ENCODE data around the gene CHST15.

Gene CHST15

DNA sequence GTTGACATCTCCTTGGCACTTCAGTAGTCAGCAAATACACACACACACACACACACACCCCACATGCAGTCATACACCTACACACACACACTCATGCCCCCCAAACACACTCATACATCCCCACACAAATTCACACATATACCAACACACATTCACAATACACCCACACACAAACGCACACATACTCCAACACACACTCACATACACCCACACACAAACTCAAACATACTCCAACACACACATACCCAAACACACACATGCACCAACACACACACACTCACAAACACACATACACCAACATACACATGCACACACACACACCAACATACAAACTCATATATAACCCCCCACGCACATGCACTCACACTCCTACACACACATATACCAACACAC is 31.4 kb upstream of the CHST15 start:
- no peak for FAIRE-seq
- DNase-seq (ENCODE audit: insufficient read length, low spot score) = no peak
- TF ChIP-seq SPI1 (IDR thresholded peaks at IDR 0.05; ENCODE audit: low read depth, low read length) = no peak
- TF ChIP-seq POLR2AphosphoS5 (IDR thresholded peaks at IDR 0.05; ENCODE audit: low read depth, low read length) = no peak
- TF ChIP-seq POLR2A (IDR thresholded peaks at IDR 0.05; ENCODE audit: low read depth, low read length) = no peak
- no peak for TF ChIP-seq TAF1 (IDR thresholded peaks at IDR 0.05; ENCODE audit: low read depth, low read length)
- no peak for TF ChIP-seq POU2F2 (IDR thresholded peaks at IDR 0.05; ENCODE audit: low read depth, low read length)
- TF ChIP-seq PAX5 (IDR thresholded peaks at IDR 0.05; ENCODE audit: insufficient read depth, low read length, severe bottlenecking) = no peak

DNA sequence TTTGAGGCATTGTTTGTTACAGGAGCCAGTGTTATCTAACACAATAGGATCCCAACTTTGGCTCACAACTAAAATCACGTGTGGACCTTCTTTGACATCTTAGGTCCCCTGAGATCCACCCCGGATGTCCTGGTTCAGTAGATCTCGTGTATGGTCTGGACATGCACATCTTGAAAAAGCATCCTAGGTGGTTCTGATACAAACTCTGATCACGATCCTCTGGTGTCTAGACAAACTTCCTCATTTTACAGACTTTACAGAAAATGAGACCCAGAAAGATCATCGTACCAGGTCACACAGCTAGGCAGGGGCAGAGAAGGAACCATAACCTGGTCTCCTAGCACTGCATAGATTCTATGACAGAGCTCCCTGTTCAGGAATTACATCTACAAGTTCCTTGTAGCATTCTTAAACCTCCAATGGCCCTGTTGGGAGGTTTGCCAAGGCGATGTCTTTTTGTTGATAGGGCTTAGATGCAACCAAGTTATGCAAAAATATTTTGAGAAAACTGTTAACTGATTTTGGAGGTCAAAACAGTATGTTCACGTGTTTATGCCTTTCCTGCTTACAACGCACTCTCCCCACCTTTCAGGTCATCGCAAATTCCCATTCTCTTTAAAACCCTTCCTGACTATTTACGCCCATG is 30.8 kb upstream of the CHST15 start:
- TF ChIP-seq PAX5 (IDR thresholded peaks at IDR 0.05; ENCODE audit: insufficient read depth, low read length, severe bottlenecking) = no peak
- no peak for TF ChIP-seq POLR2AphosphoS5 (IDR thresholded peaks at IDR 0.05; ENCODE audit: low read depth, low read length)
- no peak for TF ChIP-seq POLR2A (IDR thresholded peaks at IDR 0.05; ENCODE audit: low read depth, low read length)
- DNase-seq (ENCODE audit: insufficient read length, low spot score) (no peak), FAIRE-seq (no peak)

DNA sequence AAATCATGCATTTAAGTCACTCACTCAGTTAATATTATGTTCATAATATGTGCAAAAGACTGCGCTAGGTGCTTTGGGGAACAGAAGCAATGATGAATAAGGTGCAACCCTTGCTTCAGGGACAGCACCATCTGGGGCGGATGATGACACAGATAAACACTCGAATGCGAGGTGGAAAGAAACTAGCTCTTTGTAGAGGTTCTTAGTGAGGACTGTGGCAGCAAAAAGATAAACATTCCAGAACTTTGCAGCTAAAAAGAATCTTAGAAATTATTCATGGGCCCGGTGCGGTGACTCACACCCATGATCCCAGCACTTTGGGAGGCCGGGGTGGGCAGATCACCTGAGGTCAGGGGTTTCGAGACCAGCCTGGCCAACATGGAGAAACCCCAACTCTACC is 29.8 kb upstream of the CHST15 start:
- DNase-seq (ENCODE audit: insufficient read length, low spot score) (no peak), FAIRE-seq (no peak)
- TF ChIP-seq POLR2AphosphoS5 (IDR thresholded peaks at IDR 0.05; ENCODE audit: low read depth, low read length) (no peak), POLR2A (IDR thresholded peaks at IDR 0.05; ENCODE audit: low read depth, low read length) (no peak), TAF1 (IDR thresholded peaks at IDR 0.05; ENCODE audit: low read depth, low read length) (no peak), POU2F2 (IDR thresholded peaks at IDR 0.05; ENCODE audit: low read depth, low read length) (no peak), PAX5 (IDR thresholded peaks at IDR 0.05; ENCODE audit: insufficient read depth, low read length, severe bottlenecking) (no peak), SPI1 (IDR thresholded peaks at IDR 0.05; ENCODE audit: low read depth, low read length) (no peak)

DNA sequence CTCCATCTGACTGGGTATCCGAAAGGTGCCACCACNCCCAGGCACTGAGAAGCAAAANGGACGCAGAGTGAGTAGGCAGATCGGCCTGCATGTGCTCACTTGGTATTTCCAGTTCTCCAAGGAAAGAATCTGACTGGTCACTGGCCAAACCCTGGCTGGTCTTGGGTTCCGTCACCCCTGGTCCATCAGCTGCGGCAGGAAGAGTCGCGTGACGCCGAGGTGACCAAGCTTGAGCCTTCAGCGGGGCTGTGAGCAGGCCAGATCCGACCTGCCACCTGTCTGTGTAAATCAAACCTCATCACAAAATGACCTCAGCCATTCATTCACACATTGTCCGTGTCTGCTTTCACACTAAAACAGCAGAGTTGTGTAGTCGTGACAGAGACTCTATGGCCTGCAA is 28.8 kb upstream of the CHST15 start:
- FAIRE-seq = no peak
- TF ChIP-seq TAF1 (IDR thresholded peaks at IDR 0.05; ENCODE audit: low read depth, low read length) (no peak), SPI1 (IDR thresholded peaks at IDR 0.05; ENCODE audit: low read depth, low read length) (no peak), POLR2A (IDR thresholded peaks at IDR 0.05; ENCODE audit: low read depth, low read length) (no peak), PAX5 (IDR thresholded peaks at IDR 0.05; ENCODE audit: insufficient read depth, low read length, severe bottlenecking) (no peak), POU2F2 (IDR thresholded peaks at IDR 0.05; ENCODE audit: low read depth, low read length) (no peak), POLR2AphosphoS5 (IDR thresholded peaks at IDR 0.05; ENCODE audit: low read depth, low read length) (no peak)
- DNase-seq (ENCODE audit: insufficient read length, low spot score) = no peak

DNA sequence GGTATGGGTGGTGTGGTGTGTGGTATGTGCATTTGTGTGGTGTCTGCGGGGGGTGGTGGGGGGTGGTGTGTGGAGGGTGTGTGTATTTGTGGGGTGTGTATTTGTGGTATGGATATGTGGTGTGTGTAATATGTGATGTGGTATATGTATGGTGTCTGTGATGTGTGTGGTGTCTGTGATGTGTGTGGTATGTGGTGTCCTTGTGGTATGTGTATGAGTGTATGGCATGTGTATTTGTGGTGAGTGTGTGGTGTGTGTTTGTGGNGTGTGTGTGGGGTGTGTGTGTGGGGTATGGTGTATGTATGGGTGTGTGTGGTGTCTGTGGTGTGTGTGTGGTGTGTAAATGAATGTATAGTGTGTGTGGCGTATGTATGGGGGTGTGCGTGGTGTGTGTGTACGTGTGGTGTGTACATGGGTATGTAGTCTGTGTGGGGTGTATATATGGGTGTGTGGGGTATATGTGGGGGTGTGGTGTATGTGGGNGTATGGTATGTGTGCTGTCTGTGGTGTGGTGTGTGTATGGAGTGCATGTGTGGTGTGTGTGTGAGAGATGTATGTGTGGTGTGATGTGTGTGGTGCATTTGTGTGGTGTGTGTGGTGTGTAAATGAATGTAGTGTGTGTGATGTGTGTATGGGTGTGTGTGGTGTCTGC is 27.1 kb upstream of the CHST15 start:
- TF ChIP-seq PAX5 (IDR thresholded peaks at IDR 0.05; ENCODE audit: insufficient read depth, low read length, severe bottlenecking) (no peak), POLR2AphosphoS5 (IDR thresholded peaks at IDR 0.05; ENCODE audit: low read depth, low read length) (no peak)

DNA sequence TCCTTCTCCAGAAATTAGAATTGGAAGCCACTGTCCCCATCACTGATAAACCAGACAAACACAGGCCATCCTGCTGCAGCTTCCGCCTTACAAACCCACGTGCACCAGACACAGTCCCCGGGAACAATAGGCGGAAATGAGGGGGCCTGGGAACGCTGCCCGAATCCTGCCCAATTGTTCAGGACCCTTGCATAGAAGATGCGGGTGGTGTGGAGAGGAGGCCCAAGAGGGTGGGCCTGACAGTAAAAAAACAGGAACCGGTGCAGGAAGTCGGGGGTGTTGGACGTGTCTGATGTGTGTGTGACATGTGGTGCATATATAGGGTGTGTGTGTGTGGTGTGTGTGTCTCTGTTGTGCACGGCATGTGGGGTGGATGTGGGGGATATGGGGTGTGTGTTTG is 26.5 kb upstream of the CHST15 start:
- TF ChIP-seq SPI1 (IDR thresholded peaks at IDR 0.05; ENCODE audit: low read depth, low read length) (peak; percentile 58), POLR2A (IDR thresholded peaks at IDR 0.05; ENCODE audit: low read depth, low read length) (no peak), POLR2AphosphoS5 (IDR thresholded peaks at IDR 0.05; ENCODE audit: low read depth, low read length) (no peak)
- FAIRE-seq (no peak), DNase-seq (ENCODE audit: insufficient read length, low spot score) (no peak)

More for the DNA sequence above, 27.1 kb upstream of the CHST15 start:
- FAIRE-seq (no peak), DNase-seq (ENCODE audit: insufficient read length, low spot score) (no peak)

DNA sequence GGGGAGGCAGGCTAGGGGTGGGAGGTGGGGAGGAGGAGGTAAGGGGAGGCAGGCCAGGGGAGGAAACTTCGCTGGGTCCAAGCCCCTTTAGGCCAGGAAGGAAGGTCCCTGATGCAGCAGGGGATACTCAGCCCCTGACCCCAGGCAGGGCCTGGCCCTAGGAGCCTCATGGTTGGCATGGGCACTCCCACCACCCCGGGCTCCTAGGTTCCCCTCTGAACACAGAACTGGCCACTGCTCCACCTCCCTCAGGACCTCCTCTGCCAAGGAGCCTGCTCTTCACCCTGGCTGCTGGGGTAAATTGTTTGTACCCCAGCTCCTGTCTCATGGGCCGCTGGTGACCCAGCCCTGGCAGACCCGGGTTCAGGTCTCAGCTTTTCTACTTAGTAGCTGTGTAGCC is 25.8 kb upstream of the CHST15 start:
- FAIRE-seq = no peak
- TF ChIP-seq POLR2A (IDR thresholded peaks at IDR 0.05; ENCODE audit: low read depth, low read length) (no peak), SPI1 (IDR thresholded peaks at IDR 0.05; ENCODE audit: low read depth, low read length) (no peak), PAX5 (IDR thresholded peaks at IDR 0.05; ENCODE audit: insufficient read depth, low read length, severe bottlenecking) (no peak), POLR2AphosphoS5 (IDR thresholded peaks at IDR 0.05; ENCODE audit: low read depth, low read length) (no peak), TAF1 (IDR thresholded peaks at IDR 0.05; ENCODE audit: low read depth, low read length) (no peak)

DNA sequence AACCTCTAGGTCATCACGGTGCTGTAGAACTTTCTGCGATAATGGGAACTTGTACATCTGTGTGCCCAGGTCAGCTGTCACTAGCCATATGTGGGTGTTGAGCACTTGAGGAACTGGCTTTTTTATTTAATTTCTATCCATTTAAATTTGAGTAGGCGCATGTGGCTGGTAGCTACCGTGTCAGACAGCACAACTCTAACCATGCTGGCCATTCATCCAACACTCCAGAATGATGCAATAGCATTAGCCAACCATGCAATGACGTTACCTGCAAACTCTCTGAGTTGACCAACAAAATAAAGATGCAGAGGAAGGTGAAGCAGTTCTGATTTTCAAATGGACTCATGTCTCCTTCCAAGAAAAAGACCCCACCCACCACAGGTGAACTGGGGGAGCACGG is 24.4 kb upstream of the CHST15 start:
- TF ChIP-seq POU2F2 (IDR thresholded peaks at IDR 0.05; ENCODE audit: low read depth, low read length) (no peak), PAX5 (IDR thresholded peaks at IDR 0.05; ENCODE audit: insufficient read depth, low read length, severe bottlenecking) (no peak), POLR2AphosphoS5 (IDR thresholded peaks at IDR 0.05; ENCODE audit: low read depth, low read length) (no peak)
- no peak for DNase-seq (ENCODE audit: insufficient read length, low spot score)
- FAIRE-seq = no peak

More for the DNA sequence above, 25.8 kb upstream of the CHST15 start:
- no peak for DNase-seq (ENCODE audit: insufficient read length, low spot score)

DNA sequence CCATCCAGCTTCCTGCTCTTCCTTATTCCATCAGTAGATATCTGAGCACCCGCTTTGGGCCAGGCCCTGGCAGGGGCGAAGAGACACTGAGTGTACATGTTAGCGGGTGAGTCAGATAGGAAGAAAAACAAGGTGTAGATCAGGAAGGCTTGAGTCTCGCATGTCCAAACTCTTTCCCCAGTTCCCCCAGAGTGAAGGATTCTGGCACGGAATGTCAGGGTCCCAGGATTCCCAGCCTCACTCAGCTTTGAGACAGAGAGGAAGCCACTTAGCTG is 24.1 kb upstream of the CHST15 start:
- no peak for TF ChIP-seq SPI1 (IDR thresholded peaks at IDR 0.05; ENCODE audit: low read depth, low read length)
- no peak for TF ChIP-seq POLR2AphosphoS5 (IDR thresholded peaks at IDR 0.05; ENCODE audit: low read depth, low read length)
- no peak for TF ChIP-seq TAF1 (IDR thresholded peaks at IDR 0.05; ENCODE audit: low read depth, low read length)
- TF ChIP-seq POU2F2 (IDR thresholded peaks at IDR 0.05; ENCODE audit: low read depth, low read length) = no peak
- no peak for TF ChIP-seq POLR2A (IDR thresholded peaks at IDR 0.05; ENCODE audit: low read depth, low read length)
- no peak for TF ChIP-seq PAX5 (IDR thresholded peaks at IDR 0.05; ENCODE audit: insufficient read depth, low read length, severe bottlenecking)
- DNase-seq (ENCODE audit: insufficient read length, low spot score) (no peak), FAIRE-seq (no peak)

DNA sequence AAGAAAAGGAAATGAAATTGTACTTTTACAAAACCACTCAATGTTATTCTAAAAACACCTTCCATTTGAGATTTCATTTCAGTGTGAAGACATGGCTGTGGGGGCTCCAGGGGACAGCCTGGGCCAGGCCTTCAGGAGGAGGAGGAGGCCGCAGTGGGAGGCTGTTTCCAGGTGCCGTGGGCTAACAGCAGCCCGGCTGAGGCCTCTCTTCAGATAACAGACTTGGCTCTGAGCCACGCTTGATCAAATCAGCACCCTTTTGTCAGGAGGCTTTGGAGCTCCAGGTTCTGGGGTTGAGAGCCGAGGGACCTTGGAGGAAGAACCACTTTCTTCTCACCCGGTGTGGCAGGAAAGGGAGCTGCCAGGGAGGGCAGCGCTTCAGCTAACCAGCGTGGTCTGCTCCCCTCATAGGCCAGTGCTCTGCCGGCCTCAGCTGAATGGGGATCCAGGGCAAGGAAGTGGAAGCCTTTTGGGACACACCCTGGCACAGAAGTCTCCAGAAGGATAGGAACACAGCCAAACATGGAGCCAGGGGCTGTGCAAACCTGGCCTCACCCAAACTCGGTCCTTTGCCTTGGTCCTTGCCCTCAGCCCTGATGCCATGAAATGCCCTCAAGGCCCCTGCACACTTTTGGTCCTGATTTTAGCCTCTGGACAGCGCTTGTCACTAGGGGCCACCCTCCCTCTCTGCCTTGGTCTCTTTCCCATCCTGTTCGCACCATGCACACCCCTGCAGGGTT is 23.5 kb upstream of the CHST15 start:
- DNase-seq (ENCODE audit: insufficient read length, low spot score) (no peak), FAIRE-seq (no peak)
- TF ChIP-seq POLR2AphosphoS5 (IDR thresholded peaks at IDR 0.05; ENCODE audit: low read depth, low read length) (no peak), POLR2A (IDR thresholded peaks at IDR 0.05; ENCODE audit: low read depth, low read length) (no peak)

Measured in GM12891 (cell line).